ENCODE measurements around the gene GP9.
"Not testable (repeated sequence)": the region's sequence is repeated elsewhere in the genome, so short reads cannot be mapped to it uniquely, and the experiment has no call there.

Gene GP9

DNA sequence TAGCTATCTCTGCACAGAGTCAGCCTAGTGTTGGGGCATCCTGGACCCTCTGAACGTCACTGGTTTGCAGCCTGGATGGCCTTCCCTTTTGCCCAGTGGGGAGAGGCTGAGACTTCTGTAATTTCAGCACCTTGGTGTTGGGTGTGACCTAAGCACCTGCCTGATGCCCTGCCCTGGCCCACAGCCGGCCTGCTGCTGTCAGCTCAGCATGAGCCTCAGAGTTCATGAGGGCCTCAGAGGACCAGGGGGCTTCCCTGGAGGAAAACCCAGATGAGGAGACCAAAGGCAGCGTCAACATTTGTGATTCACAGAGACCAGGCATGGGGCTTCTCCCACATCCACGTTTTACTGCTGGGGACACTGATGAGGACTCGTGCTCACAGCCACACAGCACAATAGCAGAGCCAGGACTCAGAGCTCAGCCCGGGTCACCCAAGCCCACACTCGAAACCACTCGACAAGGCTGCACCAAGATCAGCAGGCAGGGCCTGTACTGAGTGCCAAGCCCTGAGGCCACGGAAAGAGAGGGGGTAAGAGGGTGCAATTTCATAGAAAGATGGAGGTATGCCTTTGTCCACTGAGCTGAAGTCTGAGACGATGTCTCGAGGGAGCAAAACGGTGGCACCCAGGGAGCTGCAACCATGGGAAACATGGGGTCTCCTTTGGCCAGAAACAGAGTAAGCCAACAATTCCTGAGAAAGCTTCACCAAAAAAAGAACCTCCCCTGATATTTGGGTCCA, 9.9 kb upstream of the GP9 start:
- no peak for DNase-seq (ENCODE audit: low read depth in 2 of 2, low spot score in 1 of 2)

- DNase-seq (ENCODE audit: low read depth in 2 of 2, low spot score in 1 of 2): no peak
These were observed 8.7 kb upstream of the GP9 start for GRCh38 chr3:129051871-129052340.

DNA sequence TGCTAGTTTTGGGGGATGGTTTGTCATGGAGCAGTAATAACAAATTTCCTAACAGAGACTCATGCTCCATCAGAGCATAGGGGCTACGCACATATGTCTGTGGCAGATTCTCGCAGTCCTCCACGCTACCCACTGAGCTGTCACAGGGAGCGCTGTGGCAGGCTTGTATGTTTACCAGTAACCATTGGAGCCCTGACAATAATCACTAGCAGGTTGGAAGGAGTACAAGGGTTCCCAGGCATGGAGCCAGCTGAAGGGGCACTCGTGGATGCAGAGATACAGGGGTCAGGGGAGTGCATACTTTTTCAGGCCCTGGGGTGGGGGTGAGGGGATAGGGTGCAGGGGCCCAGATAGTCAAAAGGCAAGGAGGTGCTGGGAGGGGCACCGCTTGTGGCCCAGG, 7.9 kb upstream of the GP9 start:
- DNase-seq (ENCODE audit: low read depth in 2 of 2, low spot score in 1 of 2): no peak

- no peak for DNase-seq (ENCODE audit: low read depth in 2 of 2, low spot score in 1 of 2)
These were observed 5.9 kb upstream of the GP9 start for GRCh38 chr3:129054605-129055104.

GRCh38 chr3:129056451-129057173, 4.0 kb upstream of the GP9 start:
- no peak for DNase-seq (ENCODE audit: low read depth in 2 of 2, low spot score in 1 of 2)

- no peak for DNase-seq (ENCODE audit: low read depth in 2 of 2, low spot score in 1 of 2)
These were observed 3.3 kb upstream of the GP9 start for GRCh38 chr3:129057249-129057648.

- no peak for DNase-seq (ENCODE audit: low read depth in 2 of 2, low spot score in 1 of 2)
These were observed 2.0 kb upstream of the GP9 start for GRCh38 chr3:129058441-129059200.

DNA sequence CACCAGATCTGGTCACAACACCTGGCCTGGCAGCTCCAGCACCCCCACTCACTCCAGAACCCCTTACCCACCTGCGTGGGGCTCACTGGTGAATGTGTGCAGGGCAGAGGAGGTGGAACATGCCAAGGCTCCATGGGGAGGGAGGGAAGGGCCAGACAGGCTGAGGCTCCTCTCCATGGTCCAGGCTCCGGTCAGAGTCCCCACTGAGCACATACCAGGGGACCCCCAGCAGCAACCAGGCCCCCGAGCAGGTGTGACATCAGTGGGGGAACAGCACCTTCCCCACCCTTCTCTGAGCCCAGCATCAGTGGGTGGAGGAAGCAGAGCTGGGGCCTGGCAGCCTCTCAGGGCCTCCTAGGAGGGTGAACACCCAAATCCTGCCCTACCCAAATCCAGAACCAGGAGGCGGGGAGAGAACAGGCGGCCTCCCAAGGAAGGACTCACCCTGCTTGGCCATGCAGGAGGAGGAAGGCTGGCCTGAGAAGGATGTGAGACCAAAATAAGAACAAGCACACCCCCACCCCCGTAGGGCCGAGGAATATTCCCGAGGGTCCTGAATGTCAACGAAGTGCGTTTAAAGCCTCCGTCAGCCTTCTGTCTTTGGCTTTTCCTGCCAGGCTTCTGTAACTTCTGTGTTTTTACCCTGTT, 1.1 kb upstream of the GP9 start:
- DNase-seq (ENCODE audit: low read depth in 2 of 2, low spot score in 1 of 2): no peak

DNA sequence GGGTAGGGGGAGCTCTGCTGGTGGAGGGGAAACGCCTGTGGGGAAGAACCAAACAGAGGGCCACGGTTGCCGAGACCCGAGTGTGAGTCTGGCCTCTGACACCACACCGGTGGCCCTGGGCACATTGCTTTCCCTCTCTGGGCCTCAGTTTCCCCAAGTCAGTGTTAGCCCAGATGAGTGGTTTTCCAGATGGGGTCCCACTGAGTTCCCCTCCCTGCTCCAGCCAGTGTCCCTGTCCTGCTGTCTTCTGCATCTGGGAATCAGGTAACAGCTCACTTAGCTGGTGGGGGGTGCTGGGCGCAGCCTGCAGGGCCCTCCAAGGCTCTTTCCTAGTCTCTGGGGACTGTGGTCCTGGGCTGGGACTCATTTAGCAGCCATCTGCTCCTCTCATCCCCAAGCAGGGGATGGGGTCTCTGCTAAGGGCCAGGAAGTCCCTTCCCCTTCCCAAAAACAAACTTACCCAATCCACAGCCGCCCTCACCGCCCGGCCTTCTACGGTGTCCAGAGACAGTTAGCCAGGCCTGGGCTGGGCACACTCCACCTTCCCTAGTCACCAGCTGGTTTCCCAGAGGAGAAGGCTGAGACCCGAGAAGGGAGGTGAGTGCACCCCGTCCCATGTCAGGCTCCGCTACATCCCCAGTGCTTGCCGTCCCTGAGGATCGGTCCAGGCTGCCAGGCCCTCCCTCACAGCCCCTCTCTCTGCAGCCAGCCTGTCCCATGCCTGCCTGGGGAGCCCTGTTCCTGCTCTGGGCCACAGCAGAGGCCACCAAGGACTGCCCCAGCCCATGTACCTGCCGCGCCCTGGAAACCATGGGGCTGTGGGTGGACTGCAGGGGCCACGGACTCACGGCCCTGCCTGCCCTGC, 676 bp downstream of the GP9 start:
- DNase-seq (ENCODE audit: low read depth in 2 of 2, low spot score in 1 of 2): no peak

DNA sequence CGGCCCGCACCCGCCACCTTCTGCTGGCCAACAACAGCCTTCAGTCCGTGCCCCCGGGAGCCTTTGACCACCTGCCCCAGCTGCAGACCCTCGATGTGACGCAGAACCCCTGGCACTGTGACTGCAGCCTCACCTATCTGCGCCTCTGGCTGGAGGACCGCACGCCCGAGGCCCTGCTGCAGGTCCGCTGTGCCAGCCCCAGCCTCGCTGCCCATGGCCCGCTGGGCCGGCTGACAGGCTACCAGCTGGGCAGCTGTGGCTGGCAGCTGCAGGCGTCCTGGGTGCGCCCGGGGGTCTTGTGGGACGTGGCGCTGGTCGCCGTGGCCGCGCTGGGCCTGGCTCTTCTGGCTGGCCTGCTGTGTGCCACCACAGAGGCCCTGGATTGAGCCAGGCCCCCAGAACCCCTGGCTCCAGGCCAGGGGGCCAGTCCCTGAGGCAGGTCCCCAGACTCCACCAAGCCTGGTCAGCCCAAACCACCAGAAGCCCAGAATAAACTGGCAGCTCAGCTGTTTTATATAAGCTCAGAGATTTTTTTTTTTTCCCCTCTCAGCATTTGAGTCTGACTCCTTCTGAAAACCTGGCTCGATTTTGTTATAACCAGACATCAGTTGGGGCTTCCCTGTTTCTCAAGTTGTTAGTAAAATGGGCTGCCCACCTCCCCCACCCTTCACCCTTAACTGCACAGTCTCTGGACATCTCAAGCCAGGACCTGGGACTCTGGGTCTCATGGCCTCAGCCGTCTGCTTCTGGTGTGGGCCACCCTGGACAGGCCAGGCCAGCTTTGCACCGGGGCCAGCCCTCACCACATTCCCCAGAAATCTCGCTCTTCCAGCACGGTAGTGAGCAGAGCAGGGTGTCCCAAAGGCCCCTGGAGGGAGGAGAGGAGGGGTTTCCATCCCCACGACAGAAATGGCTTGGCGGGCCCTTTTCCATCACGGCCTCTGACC, 1.6 kb downstream of the GP9 start:
- DNase-seq (ENCODE audit: low read depth in 2 of 2, low spot score in 1 of 2): no peak

- no peak for DNase-seq (ENCODE audit: low read depth in 2 of 2, low spot score in 1 of 2)
These were observed 2.6 kb downstream of the GP9 start for GRCh38 chr3:129063091-129063640.

DNA sequence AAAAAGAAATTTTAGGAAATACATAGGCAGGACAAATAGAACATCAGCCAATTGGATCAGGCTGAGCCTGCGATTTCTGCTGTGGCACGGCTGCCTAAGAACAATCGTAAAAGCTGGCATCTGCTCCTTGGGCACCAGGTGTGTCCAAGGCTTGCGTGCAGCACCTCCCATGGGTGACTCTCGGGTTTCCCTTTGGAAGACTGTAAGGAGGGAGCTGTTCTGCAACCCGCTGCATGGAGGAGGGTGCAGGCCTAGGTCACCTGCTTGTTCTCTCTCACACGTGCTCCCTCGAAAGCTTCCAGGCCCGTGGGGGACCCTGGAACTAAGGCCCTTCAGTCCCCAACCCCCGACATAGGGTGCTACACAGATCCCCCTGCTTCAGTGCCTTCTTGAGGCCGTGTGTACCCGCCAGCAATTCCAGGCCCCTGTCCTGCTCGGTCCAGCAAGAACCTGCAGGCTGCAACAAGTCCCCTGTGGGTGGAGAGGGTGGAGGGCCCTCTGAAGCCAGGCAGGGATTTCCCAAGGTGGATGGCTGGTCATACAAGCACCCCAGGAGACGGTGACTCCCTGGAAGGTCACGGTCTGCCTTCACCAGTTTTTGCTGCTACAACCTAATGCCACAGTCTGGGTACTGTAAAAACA, 3.4 kb downstream of the GP9 start:
- no peak for DNase-seq (ENCODE audit: low read depth in 2 of 2, low spot score in 1 of 2)

- no peak for DNase-seq (ENCODE audit: low read depth in 2 of 2, low spot score in 1 of 2)
These were observed 4.6 kb downstream of the GP9 start for GRCh38 chr3:129065016-129065719.

- DNase-seq (ENCODE audit: low read depth in 2 of 2, low spot score in 1 of 2): no peak
These were observed 5.1 kb downstream of the GP9 start for GRCh38 chr3:129065720-129066073.

DNA sequence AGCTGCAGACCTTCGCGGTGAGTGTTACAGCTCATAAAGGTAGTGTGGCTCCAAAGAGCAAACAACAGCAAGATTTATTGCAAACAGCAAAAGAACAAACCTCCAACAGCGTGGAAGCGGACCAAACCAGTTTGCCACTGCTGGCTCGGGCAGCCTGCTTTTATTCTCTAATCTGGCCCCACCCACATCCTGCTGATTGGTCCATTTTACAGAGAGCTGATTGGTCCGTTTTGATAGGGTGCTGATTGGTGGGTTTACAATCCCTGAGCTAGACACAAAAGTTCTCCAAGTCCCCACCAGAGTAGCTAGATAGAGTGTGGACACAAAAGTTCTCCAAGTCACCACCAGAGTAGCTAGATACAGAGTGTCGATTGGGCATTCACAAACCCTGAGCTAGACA, 7.1 kb downstream of the GP9 start:
- not testable (repeated sequence) for DNase-seq (ENCODE audit: low read depth in 2 of 2, low spot score in 1 of 2)

DNA sequence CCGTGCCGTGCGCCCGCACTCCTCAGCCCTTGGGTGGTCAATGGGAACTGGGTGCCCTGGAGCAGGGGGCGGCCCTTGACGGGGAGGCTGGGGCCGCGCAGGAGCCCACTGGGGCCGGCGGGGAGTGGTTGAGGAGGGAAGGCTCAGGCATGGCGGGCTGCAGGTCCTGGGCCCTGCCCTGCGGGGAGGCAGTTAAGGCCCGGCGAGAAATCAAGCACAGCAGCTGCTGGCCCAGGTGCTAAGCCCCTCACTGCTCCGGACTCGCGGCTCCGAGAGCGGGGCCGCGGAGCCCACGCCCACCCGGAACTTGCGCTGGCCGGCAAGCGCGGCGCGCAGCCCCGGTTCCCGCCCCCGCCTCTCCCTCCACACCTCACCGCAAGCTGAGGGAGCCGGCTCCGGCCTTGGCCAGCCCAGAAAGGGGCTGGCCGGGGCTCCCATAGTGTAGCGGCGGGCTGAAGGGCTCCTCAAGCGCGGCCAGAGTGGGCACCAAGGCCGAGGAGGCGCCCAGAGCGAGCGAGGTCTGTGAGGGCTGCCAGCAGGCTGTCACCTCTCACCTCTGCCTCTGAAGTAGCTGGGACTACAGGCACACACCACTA, 7.8 kb downstream of the GP9 start:
- no peak for DNase-seq (ENCODE audit: low read depth in 2 of 2, low spot score in 1 of 2)

- DNase-seq (ENCODE audit: low read depth in 2 of 2, low spot score in 1 of 2): not testable (repeated sequence)
These were observed 8.9 kb downstream of the GP9 start for GRCh38 chr3:129069313-129070085.

Measured in stimulated activated CD8-positive, alpha-beta memory T cell treated with anti-CD3 and anti-CD28 coated beads, Interleukin-4, amount 100 ng/mL, for 4 hours (primary cell).